Germinal center (tissue), 1 donor: ENCODE data around the gene AADACL4.
"Not testable (repeated sequence)": the region's sequence is repeated elsewhere in the genome, so short reads cannot be mapped to it uniquely, and the experiment has no call there.

ENCODE experiments used
- DNase-seq: peaks from one replicate; pipeline ENCODE4 v3.0.0; 2012; ENCODE audit warnings: mixed read lengths, low spot score

Gene AADACL4

GRCh38 chr1:12658531-12659453 lies 14.9 kb downstream of the AADACL4 start:
- DNase-seq = peak; percentile 87

GRCh38 chr1:12661606-12662219 lies 17.8 kb downstream of the AADACL4 start:
- DNase-seq = no peak

DNA sequence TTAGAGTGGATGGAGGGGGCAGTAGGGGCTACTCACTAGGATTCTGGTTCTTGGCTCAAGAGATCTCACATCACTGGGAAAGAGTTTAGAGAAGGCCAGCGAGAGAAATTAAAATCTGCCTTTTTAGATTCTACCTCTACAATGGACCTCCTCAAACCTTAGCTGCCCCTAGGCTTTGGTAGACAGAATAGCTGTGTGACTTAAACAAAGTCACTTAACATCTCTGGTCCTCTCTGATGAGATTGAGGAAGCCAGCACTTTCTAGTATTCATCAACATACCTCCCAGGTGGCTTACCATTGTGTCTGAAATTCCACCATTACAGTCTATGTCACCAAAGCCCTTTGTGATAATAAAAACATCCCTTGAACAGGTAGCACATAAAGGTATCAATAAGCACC lies 18.7 kb downstream of the AADACL4 start:
- no peak for DNase-seq

DNA sequence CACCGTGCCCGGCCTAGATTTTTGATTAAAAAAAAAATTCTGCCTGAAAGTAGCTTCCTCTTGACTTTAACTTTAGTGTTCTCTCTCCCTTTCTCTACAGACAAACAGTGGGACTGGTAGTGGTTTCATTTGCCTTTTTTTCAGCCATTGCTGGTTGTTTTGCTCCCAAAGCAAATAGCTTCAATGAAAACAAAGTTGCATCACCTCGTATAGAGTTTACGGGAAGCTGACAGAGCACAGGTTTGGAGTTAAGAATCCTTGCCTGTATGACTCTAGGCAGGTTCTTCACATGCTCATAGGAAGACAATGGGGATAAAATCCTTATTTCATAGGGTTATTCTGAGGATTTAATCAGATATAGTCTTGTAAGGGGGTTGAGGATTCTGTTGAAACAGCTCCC lies 21.6 kb downstream of the AADACL4 start:
- no peak for DNase-seq

- DNase-seq = no peak
These were observed 22.4 kb downstream of the AADACL4 start for GRCh38 chr1:12666141-12666735.

DNA sequence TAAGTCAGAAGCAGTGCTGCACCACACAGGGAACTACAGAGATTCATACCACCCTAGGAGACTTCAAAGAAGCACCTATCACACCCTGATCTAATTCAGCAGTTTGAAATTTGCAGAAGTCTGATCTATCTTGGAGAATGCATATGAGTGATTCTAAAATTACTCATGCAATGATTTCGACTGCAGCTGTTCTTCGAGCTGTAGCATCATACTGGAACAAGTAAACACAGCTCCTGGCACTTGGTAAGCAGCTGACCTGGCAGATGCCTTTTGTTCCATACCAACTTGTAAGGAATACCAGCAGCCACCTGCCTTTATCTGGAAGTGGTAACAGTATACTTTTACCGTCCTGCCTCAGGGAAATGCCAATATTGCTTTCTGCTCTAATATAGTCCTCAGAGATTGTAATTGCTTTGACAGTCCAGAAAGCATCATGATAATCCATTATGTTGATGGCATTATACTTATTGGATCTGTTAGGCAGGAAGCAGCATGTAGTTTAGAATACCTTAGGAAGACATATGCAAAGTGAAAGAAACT lies 25.7 kb downstream of the AADACL4 start:
- no peak for DNase-seq

- DNase-seq = no peak
These were observed 30.5 kb downstream of the AADACL4 start for GRCh38 chr1:12674358-12674757.

DNA sequence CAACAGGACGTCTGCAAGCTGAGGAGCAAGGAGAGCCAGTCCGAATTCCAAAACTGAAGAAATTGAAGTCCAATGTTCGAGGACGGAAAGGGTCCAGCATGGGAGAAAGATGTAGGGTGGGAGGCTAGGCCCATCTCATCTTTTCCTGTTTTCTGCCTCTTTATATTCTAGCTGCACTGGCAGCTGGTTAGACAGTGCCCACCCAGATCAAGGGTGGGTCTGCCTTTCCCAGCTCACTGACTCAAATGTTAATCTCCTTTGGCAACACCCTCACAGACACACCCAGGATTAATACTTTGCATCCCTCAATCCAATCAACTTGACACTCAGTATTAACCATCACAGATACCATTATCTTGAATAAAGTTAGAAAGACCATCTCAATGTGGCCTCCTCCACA lies 32.2 kb downstream of the AADACL4 start:
- DNase-seq = not testable (repeated sequence)

GRCh38 chr1:12677565-12677964 lies 33.7 kb downstream of the AADACL4 start:
- no peak for DNase-seq

DNA sequence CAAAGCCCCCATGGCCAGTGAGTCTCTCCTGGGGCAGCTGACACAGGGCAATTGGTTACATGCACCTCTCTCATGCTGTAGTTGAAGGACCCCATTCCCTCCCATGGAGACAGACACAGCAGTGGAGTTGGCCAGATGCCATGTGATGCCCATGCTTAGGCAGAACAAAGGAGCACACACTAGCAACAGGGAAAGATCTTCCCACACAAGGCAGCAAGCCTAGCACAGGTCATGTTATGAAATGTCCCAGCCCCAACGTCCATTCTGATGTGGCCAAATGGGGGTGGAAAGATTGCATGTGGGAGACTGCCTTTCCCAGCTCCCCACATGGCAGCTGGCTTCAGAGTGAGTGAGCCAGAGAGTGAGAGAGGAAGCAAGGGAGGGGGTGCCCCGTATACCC lies 34.5 kb downstream of the AADACL4 start:
- DNase-seq = no peak

DNA sequence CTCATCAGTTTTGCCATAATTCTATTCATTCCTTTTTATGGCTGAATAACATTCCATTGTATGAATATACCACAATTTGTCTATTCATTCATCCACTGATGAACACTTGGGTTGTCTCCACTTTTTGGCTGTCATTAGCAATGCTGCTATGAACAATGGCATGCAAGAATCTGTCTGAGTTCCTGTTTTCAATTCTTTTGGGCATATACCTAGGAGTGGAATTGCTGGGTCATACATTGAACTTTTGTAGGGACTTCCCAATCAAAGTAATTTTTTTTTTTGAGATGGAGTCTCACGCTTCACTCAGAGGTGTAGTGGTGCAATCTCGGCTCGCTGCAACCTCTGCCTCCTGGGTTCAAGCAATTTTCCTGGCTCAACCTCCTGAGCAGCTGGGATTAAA lies 34.9 kb downstream of the AADACL4 start:
- DNase-seq = no peak

DNA sequence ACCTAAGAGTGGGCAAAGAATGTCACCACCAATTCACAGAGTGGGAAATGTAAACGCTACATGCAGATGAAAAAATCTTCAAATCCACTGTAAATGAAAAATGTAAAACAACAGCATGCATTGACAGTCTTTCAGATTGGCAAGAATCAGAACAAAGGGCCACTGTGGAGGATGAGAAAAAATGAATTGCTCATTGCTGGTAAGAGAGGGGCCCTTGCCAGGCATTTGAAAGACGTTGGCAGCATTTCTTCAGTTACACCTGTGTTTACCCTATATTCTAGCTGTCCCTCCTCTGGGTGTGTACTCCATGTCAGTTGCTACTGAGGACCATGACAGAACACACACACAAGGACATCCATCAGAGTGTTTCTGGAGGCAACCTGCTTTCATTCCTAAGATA lies 46.3 kb downstream of the AADACL4 start:
- DNase-seq = no peak

GRCh38 chr1:12692967-12693782 lies 49.3 kb downstream of the AADACL4 start:
- DNase-seq = no peak

GRCh38 chr1:12696658-12697057 lies 52.8 kb downstream of the AADACL4 start:
- DNase-seq = no peak

- no peak for DNase-seq
These were observed 53.5 kb downstream of the AADACL4 start for GRCh38 chr1:12697397-12697796.

- no peak for DNase-seq
These were observed 60.1 kb downstream of the AADACL4 start for GRCh38 chr1:12703821-12704451.

DNA sequence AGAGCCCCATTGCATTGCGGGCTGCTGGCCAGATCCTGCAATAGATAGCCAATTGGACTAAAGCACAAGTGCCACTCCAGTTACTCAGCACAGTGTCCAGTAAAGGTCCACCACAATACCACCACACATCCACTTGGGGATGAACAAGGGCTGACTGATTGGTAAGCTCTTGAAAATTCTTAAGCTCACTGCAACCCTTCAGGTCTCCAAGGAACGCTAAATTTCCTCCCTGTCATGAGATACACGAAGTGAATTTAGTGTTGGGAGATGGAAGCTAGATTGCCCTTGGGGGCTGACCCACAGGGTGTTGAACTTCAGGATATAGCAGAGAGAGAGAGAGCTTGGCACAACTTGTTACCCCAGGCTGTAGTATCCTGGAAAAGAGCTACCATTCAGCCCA lies 62.2 kb downstream of the AADACL4 start:
- DNase-seq = no peak

DNA sequence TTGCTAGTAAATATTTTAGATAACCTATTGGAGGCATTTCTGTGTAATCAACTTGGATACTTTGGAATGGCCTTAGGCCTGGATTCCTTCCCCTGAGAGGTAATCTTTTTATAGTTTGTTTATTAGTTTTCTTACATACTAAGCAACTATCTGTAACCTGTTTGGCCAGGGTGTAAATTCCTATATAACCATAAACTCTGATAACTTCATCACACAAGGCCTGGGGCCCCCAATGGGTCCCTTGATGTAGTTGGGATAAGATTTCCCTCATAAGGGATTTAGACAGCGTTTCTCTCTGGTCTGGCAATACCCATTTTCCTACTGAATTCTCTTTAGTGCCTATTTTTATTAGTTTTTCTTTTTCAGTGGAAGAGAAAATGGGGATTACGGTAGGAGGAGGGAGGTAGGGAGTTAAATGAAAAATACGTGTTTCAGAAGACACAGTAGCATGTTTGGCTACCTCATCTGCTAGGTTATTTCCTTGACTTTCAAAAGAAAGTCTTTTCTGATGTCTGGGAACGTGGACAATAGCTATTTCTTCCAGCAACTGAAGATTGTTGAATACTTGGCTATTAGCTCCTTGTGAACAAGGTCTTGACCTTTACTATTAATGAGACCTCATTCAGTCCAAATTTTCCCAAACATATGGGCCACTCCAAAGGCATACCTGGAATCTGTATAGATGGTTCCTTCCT lies 64.7 kb downstream of the AADACL4 start:
- DNase-seq = no peak

DNA sequence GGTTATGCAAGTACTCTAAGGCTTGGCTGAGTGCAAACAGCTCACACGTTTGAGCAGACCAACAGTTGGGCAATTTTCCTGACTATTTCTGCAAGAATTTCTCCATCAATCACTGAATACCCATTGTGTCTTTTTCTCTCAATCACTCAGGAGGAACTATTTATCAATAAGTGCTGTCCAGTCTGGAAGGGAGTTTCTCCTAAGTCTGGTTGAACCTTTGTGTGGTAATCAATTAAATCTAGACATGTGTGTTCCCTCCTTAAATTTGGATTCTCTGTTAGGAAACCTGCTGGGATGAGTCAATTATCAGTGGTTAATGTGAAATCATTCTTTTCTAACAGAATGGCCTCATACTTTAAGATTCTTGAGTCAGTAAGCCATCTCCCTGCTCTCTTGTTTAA lies 65.2 kb downstream of the AADACL4 start:
- no peak for DNase-seq

GRCh38 chr1:12709696-12710095 lies 65.8 kb downstream of the AADACL4 start:
- no peak for DNase-seq

DNA sequence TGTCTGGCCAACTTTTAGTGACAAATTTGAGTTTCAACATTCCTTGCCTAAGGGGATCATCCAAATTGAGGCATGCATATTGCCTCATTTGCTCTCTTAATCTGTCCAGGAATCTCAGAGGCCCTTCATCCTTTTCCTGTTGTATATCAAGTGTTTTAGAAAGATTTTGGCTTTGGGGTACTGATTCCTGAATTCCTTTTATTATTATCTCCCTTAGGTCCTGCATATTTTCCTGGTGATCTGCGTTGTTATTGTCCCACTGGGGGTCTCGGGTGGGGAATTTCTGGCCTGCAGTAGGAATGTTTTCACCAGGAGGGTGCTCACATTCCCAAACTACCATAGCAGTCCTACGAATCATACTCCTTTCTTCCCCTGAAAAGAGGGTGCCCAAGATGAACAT lies 67.7 kb downstream of the AADACL4 start:
- no peak for DNase-seq
